Mucosa of descending colon (tissue), 3 donors: ENCODE measurements around the gene FIZ1. TPM values are rescaled to one million over a fixed set of nuclear protein-coding genes. Genes with fewer than 3 reads are reported as not detected.

Experiments used
- ATAC-seq: fragments of 200-7000 bp; cut with Tn5 transposase; one replicate; pipeline ENCODE4 v1.9.1; 2020; ENCODE audit warnings: mild to moderate bottlenecking, moderate library complexity
- DNase-seq, 3 donors: peaks; one replicate each; pipeline ENCODE4 v3.0.0-alpha.2; 2020
- H3K36me3 ChIP-seq: fragments of 200-600 bp; one replicate; pipeline ENCODE4 v1.8.0; 2021; ENCODE audit warnings: low read depth, mild to moderate bottlenecking
- H3K4me1 ChIP-seq: fragments of 200-600 bp; one replicate; pipeline ENCODE4 v1.8.0; 2021; ENCODE audit warnings: low read depth, mild to moderate bottlenecking
- H3K4me3 ChIP-seq: fragments of 200-600 bp; one replicate; pipeline ENCODE4 v1.8.0; 2021; ENCODE audit warnings: mild to moderate bottlenecking
- H3K9me3 ChIP-seq: fragments of 200-600 bp; one replicate; pipeline ENCODE4 v1.8.0; 2021; ENCODE audit warnings: mild to moderate bottlenecking
- intact Hi-C, 2 donors: fragments of 100-400 bp; cut with DNase I in 1 of 2; cut with micrococcal nuclease in 1 of 2; formaldehyde crosslinking; loops; one replicate each; pipeline versions ENCODE4 v1.11.0 to v1.11.1; 2022; cut with DNase I, micrococcal nuclease
- total RNA-seq, 3 donors: library from RNA; stranded (reverse); fragmentation: NEBNext Ultra II Directional in 2 of 3; extraction: Animal tissue kit (Norgen Biotek cat#: 25700) in 2 of 3; gene quantifications; one replicate each; pipeline versions ENCODE4 v1.2.1 to v1.2.4, GENCODE V29; 2021 to 2023
- TF ChIP-seq, protein P1 (sequence below): fragments of 200-600 bp; IDR thresholded peaks from one replicate; pipeline ENCODE4 v1.8.0; 2022; ENCODE audit warnings: antibody characterized with exemption, mild to moderate bottlenecking
- donor health status: DM: no; HTN: no; CAD: no; lungs with moderate emphysema.
- donor health status: DM: no; HTN: no; CAD: no.
- donor health status: DM: no; HTN: yes; CAD: no.

Gene FIZ1
- total RNA-seq, 3 donors from 2014 or later: 15.7 to 20.3 (median 20.0) TPM

DNA sequence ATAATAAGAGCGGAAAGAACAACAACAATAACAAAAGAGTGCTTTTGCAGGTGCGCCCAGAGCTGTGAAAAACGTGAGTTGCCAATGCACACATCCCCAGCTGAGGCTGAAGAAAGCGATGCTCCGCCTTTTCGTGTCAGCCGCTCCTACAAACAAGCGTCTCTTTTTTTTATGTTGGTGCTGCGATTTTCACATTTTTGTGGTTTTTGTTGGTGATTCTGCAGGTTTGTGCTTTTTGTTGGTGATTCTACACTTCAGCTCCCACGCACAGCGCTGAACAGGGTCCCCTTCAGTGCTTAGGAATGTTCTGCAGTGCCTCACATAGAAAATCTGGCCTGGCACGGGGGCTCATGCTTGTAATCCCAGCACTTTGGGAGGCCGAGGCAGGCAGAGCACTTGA, 46.7 kb downstream of the FIZ1 start:
- Histone ChIP-seq H3K4me3 (no peak overlapping the region), H3K36me3 (no peaks in the 10 kb centered on the region), H3K9me3 (no peaks in the 10 kb centered on the region), H3K4me1 (peaks cover 2% of the 10 kb centered on the region)
- intact Hi-C loops: no loop called here
- ATAC-seq (no peak), DNase-seq (no peak)
- TF ChIP-seq, protein P1, sequence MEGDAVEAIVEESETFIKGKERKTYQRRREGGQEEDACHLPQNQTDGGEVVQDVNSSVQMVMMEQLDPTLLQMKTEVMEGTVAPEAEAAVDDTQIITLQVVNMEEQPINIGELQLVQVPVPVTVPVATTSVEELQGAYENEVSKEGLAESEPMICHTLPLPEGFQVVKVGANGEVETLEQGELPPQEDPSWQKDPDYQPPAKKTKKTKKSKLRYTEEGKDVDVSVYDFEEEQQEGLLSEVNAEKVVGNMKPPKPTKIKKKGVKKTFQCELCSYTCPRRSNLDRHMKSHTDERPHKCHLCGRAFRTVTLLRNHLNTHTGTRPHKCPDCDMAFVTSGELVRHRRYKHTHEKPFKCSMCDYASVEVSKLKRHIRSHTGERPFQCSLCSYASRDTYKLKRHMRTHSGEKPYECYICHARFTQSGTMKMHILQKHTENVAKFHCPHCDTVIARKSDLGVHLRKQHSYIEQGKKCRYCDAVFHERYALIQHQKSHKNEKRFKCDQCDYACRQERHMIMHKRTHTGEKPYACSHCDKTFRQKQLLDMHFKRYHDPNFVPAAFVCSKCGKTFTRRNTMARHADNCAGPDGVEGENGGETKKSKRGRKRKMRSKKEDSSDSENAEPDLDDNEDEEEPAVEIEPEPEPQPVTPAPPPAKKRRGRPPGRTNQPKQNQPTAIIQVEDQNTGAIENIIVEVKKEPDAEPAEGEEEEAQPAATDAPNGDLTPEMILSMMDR: no peak

DNA sequence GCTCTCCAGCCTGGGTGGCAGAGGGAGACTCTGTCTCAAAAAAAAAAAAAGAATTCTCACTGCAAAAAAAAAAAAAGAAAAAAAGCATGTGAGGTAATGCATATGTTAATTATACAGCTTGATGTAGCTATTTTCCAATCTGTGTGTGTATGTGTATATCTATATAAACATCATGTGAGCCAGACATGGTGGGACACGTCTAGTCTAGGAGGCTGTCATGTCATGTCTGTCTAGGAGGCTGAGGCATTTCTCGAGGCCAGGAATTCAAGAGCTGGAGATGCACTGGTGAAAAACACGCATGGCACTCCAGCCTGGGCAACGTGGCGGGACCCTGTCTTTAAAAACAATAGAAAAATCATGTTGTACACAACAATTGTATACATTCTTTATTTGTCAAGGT, 47.1 kb downstream of the FIZ1 start:
- Histone ChIP-seq H3K4me3 (no peak overlapping the region), H3K4me1 (peaks cover 2% of the 10 kb centered on the region), H3K36me3 (no peaks in the 10 kb centered on the region), H3K9me3 (no peaks in the 10 kb centered on the region)
- TF ChIP-seq, protein P1: no peak
- intact Hi-C loops: no loop called here
- ATAC-seq: no peak
- DNase-seq: no peak

DNA sequence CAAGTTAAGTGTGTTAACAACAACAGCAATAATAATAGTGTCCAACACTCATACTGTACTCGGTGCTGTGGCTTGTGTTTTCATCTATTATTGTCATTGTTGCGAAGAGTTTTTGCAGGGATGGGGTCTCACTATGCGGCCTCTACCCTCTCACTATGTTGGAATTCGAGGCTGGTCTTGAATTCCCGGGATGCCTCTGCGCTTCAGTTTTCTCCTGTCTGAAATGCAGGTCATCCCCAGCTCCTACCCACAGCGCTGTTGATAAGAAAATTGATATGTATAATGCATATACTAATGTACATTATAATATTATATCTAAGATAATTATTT, 49.0 kb downstream of the FIZ1 start:
- no peak overlapping the region for H3K4me3 ChIP-seq
- H3K36me3 ChIP-seq: no peaks in the 10 kb centered on the region
- ATAC-seq (no peak), DNase-seq (no peak)
- no peaks in the 10 kb centered on the region for H3K9me3 ChIP-seq
- intact Hi-C loops: no loop called here
- TF ChIP-seq, protein P1: no peak
- peaks cover 2% of the 10 kb centered on the region for H3K4me1 ChIP-seq

DNA sequence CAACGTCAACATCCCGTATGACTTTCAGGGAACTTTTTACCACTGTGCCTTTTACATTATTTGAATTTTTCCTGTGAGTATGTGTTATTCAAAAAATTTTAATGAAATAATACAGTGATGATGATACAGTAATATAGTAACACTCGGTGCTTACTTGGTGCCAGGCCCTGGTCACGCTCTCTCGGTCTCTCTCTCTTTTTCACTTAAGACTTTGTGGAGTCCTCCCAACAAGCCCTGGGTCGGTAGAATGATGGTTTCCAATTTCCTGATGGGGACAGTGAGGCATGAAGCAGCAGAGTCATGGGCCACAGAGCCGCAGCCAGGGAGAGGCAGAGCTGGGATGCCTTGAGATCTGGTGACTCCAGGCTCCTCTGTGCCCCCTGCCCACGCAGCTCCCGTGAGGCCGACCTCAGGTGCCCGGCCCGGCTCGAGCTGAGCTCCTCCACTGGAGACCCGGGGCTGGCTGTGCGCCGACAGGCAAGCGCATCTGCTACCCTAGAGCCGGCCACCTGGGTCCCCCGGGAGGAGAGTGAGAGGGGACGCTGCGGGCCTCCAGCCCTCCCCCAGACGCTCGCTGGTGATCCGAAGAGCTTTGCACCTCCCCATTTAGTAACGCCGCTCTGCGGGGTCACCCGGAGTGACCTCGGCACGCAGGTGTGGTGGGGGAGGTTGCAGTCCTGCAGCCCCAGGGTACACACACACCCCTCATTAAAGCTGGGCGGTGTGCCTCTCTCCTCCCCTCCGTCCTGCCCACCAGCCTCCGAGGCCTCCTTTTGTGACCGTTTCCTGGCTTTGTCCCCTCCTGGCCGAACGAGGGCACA, 49.6 kb downstream of the FIZ1 start:
- Histone ChIP-seq H3K9me3 (no peaks in the 10 kb centered on the region), H3K4me1 (peaks cover 2% of the 10 kb centered on the region), H3K36me3 (no peaks in the 10 kb centered on the region), H3K4me3 (no peak overlapping the region)
- intact Hi-C loops: no loop called here
- TF ChIP-seq, protein P1: no peak
- ATAC-seq (peak; percentile 77), DNase-seq (peak in 2 of 3 donors; percentile 27 to 50)

DNA sequence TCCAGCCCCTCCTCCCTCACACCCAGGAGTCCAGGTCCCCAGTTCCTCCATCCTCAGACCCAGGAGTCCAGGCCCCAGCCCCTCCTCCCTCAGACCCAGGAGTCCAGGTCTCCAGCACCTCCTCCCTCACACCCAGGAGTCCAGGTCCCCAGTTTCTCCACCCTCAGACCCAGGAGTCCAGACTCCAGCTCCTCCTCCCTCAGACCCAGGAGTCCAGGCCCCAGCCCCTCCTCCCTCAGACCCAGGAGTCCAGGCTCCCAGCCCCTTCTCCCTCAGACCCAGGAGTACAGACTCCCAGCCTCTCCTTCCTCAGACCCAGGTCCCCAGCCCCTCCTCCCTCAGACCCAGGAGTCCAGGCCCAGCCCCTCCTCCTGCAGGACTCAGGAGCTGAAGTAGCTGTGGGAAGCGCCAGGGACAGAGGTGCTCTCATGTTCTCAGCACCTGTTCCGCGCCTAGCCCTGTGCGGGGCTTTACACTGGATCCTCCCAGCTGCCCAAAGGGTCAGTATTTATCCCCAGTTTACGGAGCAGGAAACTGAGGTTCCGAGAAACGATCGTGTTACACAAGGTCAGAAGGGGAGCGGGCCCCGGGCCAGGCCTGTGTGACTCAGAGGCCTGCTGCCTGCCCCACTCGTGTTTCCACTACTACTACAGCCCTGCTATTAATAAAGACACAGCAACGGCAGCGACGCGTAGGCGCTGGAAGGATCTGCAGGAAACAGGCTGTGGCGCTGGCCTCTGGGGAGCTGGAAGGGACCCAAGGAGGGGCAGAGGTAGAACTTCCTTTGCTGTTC, 52.3 kb downstream of the FIZ1 start:
- DNase-seq: peak in 2 of 3 donors; percentile 49 to 51
- TF ChIP-seq, protein P1: no peak

More for the DNA sequence above, 52.3 kb downstream of the FIZ1 start:
- Histone ChIP-seq H3K9me3 (no peaks in the 10 kb centered on the region), H3K4me1 (peaks cover 2% of the 10 kb centered on the region), H3K4me3 (no peak overlapping the region), H3K36me3 (no peaks in the 10 kb centered on the region)
- peak; percentile 16 for ATAC-seq
- intact Hi-C loops: no loop called here
